ENCODE data around the gene TSPO.

The TSPO gene

DNA sequence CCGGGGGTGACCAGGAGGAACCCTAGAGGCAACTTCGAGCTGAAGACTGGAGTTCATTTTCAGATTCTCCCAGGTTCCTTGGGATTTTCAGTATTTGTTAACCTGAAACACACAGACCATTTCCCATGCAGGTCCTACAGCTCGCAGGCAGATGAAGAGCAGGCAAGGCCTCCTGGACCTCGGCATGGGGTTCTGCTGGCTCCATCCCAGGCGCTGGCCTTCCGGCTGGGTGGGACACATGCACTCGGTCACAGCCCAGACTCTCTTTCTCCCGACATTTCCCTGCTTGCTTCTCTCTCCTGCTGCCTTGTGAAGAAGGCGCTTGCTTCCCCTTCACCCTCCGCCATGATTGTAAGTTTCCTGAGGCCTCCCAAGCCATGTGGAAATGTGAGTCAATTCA is 51.0 kb downstream of the TSPO start:
- no peak for DNase-seq (ENCODE audit: low read depth in 2 of 2)

DNA sequence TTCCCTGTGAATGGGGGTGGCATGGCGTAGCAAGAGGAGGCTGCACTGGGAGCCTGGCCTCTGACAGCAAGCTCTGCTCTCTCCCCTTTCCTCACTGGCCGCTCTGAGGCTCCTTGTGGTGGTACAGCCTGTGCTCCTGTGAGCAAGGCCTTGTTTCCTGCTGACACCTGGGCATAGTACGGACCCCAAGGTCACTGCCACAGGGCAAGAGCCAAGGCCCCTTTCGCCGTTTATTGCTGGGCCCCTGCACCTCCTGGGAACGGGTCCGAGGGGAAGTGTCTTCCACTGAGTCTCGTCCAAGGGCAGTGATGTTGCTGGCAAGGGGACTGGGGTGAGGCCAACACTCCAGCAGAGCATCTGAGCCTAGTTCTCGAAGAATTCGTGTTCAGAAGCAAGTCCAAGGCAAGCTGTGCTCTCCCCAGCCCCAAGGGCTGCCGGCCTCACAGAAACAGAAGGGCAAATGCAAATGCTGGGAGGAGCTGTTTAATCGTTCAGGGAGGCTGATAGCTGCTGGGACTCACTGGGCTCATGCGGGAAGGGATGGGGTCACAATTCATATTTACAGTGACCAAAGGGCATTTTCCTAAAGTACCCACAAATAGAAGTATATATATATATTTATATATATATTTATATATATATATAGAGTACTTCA is 51.5 kb downstream of the TSPO start:
- DNase-seq (ENCODE audit: low read depth in 2 of 2) = no peak

DNA sequence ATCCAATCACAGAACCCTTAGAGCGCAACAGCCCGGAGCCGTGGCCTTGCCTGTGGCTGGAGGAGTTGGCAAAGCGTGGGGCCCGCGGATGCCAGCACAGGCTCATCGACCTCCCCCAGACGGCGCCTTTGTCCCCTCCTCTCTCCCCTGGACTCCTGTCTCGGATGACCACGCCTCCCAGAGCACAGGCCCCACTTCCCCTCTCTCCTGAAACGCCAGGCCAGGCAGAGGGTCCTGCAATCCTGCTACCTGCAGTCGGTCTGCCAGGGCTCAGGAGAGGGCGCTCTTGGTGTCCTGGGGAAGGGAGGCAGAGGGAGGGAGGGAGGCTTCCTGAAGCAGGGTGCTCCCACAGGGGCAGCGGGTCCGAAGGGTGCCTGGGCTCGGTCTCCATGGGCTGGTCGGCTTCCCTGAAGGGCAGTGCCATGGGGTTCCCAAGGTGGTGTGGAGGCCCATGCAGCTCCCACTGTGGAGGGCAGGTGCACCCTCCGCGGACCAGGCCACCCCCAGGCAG is 52.2 kb downstream of the TSPO start:
- DNase-seq (ENCODE audit: low read depth in 2 of 2) = no peak

DNA sequence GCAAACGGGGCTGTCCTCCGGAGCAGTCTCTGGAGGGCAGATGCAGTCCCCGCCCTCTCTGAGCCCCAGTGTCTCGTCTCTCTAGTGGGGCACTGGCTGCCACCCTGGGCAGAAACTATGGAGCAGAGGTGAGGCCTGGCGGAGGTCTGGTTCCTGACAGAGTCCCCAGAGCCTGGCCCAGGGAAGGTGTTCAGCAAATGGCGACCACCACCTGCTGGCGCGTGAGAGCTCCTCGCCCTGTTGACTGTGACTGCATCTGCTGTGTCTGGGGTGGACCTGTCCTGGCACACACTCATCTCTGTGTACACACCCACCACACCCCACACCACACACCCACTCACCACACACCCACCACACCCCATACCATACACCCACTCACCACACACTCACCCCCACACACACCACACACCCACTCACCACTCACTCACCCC is 53.9 kb downstream of the TSPO start:
- DNase-seq (ENCODE audit: low read depth in 2 of 2) = no peak

DNA sequence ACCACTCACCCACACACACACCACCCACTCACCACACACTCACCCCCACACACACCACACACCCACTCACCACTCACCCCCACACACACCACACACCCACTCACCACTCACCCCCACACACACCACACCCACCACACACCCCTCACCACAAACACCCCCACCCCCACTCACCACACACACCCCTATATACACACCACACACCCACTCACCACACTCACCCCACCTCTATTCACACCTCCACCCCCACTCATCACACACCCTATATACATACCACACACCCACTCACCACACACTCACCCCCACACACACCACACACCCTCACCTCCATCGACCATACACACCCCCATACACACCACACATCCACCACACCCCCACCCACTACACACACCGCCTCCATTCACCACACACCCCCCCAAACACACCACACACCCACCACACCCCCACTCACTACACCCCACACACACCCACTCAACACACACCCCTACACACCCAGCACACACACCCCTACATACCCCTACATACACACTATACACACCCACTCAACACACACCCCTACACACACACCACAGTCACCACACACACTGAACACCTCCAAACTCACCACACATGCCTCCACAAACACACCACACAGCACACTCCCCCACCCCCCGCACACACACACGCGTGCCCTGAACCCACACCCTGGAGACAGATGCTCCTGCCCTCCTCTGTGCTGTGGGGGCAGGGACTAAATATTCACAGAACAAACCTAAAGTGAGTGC is 54.6 kb downstream of the TSPO start:
- no peak for DNase-seq (ENCODE audit: low read depth in 2 of 2)

DNA sequence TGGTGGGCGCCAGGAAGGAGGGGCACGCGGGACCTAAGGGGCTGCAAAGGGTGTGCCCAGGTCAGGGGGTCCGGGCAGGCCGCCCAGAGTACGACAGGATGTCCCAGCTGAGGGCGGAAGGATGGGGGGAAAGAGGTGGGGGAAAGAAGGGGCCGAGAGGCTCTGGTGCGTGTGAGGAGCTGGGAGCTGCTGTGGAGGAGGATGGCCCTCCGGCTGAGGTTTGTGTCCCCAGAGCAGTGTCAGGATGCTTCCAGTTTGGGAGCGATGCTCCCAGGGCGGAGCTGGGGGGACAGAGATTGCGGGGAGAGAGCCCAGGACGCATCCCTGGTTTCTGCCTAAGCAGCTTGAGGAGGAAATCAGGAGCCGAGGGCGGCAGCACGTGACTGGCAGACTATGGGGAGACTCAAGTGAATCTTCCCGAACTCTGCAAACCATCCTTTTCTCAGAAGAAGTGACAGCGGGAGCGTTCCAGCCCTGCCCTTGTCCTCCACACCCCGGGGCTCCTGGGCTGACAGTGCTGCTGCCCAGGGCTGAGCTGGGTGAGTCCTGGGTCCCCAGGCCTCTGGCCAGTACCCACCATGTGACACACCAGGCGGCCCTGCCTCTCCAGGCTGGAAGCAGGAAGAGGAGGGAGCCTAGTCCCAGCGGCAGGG is 55.3 kb downstream of the TSPO start:
- no peak for DNase-seq (ENCODE audit: low read depth in 2 of 2)

DNA sequence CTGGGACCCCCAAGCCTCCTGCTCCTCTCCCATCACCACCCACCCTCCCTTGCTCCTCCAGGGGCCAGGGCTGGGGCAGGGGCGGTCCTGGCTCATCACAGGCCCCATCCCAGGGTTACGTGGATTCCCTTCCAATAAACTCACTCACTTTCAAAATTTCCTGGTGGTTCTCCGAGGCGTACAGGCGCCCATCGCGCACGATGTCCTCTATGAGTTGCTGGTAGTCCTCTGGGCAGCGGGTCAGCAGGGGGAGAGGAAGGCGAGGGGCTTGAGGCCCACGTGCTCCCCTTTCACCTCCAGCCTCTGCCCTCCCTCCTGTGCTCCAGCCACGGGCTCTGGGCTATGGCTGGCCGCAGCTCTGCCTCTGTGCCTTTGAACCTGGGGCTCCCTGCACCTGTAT is 56.0 kb downstream of the TSPO start:
- no peak for DNase-seq (ENCODE audit: low read depth in 2 of 2)

DNA sequence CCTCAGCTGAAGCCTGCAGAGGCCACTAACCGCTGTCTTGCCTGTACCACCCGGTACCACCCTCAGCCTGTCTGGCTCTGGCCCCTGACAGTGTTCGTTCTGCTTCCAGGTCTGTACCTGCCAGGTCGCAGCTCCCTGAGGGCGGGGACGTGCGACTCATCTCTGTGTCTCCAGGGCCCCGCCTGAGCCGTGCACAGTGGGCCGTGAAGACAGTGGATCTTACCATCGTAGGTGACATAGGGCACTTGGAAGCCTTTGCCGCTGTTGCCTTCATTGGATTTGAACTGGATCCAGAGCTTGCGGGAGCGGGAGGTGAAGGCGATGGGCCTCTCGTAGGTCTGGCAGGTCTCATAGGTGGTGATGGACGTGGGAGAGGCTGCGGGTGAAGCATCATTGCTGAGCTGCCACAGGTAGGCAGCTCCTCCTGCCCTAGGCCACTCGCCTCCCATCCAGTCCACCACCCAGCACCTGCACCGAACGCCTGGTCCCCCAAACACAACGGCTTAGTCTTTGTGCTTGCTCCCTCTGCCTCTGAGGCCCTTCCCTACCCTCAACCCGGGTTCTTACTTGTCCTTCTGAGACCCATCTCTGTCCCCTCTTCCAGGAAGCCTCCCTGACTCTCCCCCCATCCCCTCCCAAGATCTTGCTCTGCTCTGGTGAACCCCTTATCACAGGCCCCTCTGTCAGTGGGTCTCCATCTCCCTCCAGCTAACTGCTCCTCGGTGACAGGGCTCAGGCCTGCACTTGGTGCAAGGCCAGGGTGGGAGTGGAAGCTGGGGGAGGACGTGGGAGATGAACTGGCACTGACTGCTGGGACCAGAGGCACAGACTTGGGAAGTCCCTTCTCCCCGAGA is 56.7 kb downstream of the TSPO start:
- no peak for DNase-seq (ENCODE audit: low read depth in 2 of 2)

DNA sequence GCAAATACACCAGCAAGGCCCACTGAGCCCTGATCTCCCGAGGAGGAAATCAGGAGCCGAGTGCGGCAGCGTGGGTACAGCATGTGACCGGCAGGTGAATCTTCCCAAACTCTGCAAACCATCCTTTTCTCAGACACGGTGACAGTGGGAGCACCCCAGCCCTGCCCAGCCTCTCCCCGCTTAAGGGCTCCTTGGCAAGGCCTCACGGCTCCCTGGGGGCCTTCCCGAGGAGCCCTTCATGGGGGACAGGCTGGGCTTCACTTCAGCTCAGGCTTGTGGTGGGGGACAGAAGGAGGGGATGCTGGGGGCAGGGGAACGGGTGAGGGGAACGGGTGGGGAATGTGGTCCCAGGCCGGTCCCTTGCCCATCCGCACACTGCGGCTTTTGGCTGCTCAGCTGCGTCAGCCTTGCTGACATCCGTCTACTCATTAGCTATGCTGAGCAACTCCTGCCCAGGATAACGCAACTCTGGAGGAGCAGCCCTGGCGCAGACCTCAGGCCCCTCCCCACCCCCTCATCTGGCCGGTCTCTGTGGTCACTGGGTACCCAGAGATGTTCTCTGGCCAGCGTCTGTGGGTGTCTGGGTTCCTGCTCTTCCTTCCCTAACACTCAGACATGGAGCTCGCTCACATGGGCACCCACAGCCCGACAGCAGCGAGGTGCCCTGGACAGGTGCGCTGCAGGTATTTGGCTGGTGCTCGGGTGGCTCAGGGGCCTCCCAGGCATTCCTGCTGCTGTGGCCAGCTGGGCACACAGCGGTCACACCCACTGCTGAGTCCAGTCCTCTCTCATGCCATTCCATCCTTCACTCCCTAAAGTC is 57.6 kb downstream of the TSPO start:
- DNase-seq (ENCODE audit: low read depth in 2 of 2) = no peak

DNA sequence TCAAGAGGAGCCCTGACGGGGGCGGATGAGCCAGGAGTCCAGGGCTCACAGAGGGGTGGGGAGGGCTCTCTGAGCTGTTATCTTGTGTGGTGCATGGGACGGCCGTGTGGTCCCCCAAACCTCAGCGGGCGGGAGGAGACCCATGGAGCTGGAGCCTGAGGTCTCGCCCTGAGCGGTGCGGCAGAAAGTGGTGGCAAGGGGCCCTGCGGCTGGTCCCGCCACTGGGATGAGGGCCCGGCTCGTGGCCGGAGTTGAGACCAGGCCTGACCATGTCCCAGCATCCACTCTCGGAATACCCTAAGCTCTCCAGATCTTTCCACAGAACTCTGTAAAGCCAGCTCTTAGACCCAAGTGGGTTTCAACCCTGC is 58.1 kb downstream of the TSPO start:
- DNase-seq (ENCODE audit: low read depth in 2 of 2) = no peak

DNA sequence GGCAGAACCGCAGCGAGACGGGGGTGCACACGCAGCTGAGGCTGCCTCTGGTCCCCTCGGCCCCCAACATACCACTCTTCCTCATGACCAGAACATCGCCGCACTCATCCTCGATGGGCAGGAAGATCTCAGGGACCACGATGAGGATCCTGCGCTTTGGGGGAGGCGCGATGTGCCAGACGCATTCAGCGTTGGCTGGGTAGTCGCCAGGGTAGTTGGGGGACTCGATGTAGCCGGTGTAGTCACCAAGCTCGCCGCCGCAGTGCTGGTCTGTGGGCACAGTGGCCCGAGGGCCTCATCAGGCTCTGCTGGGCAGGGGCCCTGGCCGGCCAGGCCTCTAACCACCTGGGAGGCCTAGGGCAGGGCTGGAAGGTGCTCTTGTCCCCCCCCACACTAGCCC is 58.6 kb downstream of the TSPO start:
- DNase-seq (ENCODE audit: low read depth in 2 of 2) = no peak

DNA sequence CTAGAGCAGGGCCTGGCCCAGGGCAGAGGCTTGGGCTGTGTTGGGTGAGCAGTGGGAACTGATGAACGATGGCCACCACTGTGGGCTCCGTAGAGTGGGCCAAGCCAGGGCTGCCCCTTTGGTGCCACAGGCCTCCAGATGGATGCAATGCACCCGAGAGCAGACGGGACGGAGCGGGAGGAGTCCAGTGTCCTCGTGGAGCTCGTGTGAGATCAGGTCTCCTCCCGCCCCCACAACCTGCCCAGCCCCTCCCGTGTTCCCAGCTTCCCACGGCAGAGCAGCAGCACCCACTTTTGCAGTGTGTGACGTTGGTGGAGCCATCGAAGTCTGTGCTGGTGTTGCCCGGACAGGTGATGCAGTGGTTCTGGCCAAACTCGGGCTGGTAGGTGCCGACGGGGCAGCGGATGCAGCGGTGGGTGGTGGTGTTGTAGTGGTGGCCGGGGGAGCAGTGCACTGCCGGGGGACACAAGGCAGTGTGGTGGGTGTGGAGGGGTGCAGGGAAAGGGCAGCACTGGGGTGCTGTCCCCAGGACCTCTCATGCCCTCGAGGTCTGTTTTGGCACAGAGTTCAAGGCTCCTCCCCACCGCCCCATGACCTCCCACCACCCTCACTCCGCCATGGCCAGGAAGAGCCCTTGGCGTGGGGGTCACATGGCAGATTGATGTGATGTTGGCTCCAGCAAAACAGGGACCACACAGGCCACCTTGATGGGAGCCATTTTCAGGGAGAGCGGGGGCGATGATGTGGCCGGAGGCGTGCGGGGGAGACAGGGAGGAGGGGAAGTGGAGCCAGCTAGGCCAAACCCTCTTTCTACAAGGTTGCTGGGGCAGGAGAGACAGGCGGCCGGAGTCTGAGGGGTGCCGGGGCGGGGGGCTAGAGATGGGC is 59.5 kb downstream of the TSPO start:
- DNase-seq (ENCODE audit: low read depth in 2 of 2) = no peak

DNA sequence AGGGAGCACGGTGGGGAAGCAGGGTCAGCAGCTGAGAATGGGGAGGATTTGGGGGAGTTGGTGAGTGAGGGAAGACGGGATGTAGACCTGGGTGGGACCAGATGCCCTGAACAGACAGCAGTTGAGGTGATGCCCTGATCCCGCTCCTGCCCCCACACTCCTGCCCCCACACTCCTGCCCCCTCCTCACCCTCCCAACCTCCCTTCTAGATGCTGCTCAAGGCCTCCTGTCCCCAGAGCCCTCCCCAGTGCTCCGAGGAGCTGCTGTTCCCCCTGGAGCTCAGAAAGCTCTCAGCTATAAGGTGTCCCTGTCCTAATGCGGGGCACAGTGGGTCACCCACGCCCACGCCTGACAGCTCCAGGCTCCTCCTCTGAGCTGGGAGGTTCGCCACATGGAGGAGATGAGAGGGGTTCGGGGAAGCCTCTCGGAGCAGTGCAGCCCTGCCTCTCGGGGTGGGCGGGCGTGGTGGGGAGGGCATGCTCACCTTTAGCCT is 60.6 kb downstream of the TSPO start:
- DNase-seq (ENCODE audit: low read depth in 2 of 2) = no peak

DNA sequence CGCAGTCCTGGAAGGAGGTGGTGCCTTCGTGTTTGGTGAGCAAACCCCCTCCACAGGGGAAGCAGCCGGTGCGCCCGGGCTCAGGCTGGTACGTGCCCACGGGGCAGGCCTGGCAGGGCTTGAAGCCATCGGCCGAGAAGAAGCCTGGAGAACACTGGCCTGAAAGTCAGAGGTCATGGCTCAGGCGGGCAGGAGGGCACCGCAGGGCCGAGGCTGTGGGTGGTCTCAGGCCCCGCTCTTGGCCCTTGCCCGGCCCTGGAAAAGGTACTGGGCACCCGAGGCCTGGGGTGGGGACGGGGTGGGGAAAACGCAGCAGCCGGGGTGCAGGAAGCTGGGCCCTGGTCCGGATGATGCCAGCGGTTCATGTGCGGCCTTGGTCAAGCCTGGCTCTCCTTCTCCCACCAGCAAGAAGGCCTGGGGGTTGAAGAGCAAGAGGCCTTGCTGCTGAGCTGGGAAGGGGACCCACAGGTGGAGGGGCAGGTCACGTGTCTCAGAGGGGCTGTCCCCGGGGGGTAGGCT is 61.1 kb downstream of the TSPO start:
- no peak for DNase-seq (ENCODE audit: low read depth in 2 of 2)

Data from fibroblast of skin of left quadriceps (primary cell).